Upper lobe of left lung (tissue), 6 donors: ENCODE data around the gene ANKRD10. TPM values are rescaled to one million over a fixed set of nuclear protein-coding genes. Genes with fewer than 3 reads are reported as not detected.
"Not testable (repeated sequence)": the region's sequence is repeated elsewhere in the genome, so short reads cannot be mapped to it uniquely, and the experiment has no call there.

Experiments
- ATAC-seq, 2 donors: fragments of 200-7000 bp; cut with Tn5 transposase; one replicate each; pipeline ENCODE4 v1.9.1; 2022; ENCODE audit warnings: mild to moderate bottlenecking in 2 of 2, moderate library complexity in 2 of 2; ENCODE audit not compliant: low FRiP score in 2 of 2
- DNase-seq, 2 donors: peaks; one replicate each; pipeline ENCODE4 v3.0.0-alpha.2; 2019 to 2020
- H3K27ac ChIP-seq, 4 donors: fragments of 200-600 bp; sonication (generic); one replicate each; pipeline ENCODE4 v1.5.1; 2016 to 2019
- H3K27me3 ChIP-seq, 4 donors: fragments of 200-600 bp; sonication (generic); one replicate each; pipeline ENCODE4 v1.5.1; 2017 to 2019
- H3K36me3 ChIP-seq, 4 donors: fragments of 200-600 bp; sonication (generic); one replicate each; pipeline ENCODE4 v1.5.1; 2016 to 2019
- H3K4me1 ChIP-seq, 4 donors: fragments of 200-600 bp; sonication (generic); one replicate each; pipeline ENCODE4 v1.5.1; 2018 to 2019
- H3K4me3 ChIP-seq, 4 donors: fragments of 200-600 bp; sonication (generic); one replicate each; pipeline ENCODE4 v1.5.1; 2017 to 2019; ENCODE audit warnings: mild to moderate bottlenecking in 2 of 4, moderate library complexity in 1 of 4
- H3K9me3 ChIP-seq, 4 donors: fragments of 200-600 bp; sonication (generic); one replicate each; pipeline ENCODE4 v1.5.1; 2018 to 2019
- CTCF ChIP-seq, 6 experiments: fragments of 450-650 bp in 4 of 6; fragments of 200-600 bp in 2 of 6; sonication (generic) in 2 of 6; IDR thresholded peaks; one replicate each; pipeline ENCODE4 v1.5.1; 2016 to 2019; ENCODE audit warnings: antibody characterized with exemption in 6 of 6
- EP300 ChIP-seq, 4 donors: sonication (generic); formaldehyde crosslinking; IDR thresholded peaks; one replicate each; pipeline ENCODE4 v1.5.1; 2017; ENCODE audit warnings: antibody characterized with exemption in 4 of 4, control low read depth in 2 of 4
- POLR2A ChIP-seq, 4 donors: fragments of 450-650 bp; IDR thresholded peaks; one replicate each; pipeline ENCODE4 v1.5.1; 2016 to 2017; ENCODE audit warnings: antibody characterized with exemption in 4 of 4, mild to moderate bottlenecking in 2 of 4
- POLR2AphosphoS5 ChIP-seq, 2 donors: sonication (generic); formaldehyde crosslinking; IDR thresholded peaks; one replicate each; pipeline ENCODE4 v1.5.1; 2017; ENCODE audit warnings: antibody characterized with exemption in 2 of 2
- WGBS, 2 donors: methylation state at CpG; one replicate each; pipeline ENCODE4 v1.1.5; 2017 to 2018; 5-methylcytosine and 5-hydroxymethylcytosine counted together
- total RNA-seq, 6 donors: library from RNA; depleted of rRNA in 4 of 6; stranded (reverse); fragments of >200 nt in 4 of 6; gene quantifications; one replicate each; pipeline versions ENCODE4 v1.1.0 to v1.2.1, GENCODE V29; 2016 to 2021
- donor health status: DM: no; HTN: no; CAD: no; lungs with moderate emphysema.
- donor health status: DM: no; HTN: yes; CAD: no; lungs with severe emphysema.

Gene ANKRD10
- total RNA-seq, 6 donors from 2014 or later, result 91.4 to 190 (median 107) TPM

- TF ChIP-seq POLR2A (IDR thresholded peaks at IDR 0.05) (no peak), POLR2AphosphoS5 (IDR thresholded peaks at IDR 0.05) (no peak), CTCF (IDR thresholded peaks at IDR 0.05) (no peak), EP300 (IDR thresholded peaks at IDR 0.05) (no peak)
- Histone ChIP-seq H3K36me3 (no peaks in the 10 kb centered on the region), H3K4me3 (no peak overlapping the region), H3K27me3 (no peaks in the 10 kb centered on the region), H3K4me1 (no peaks in the 10 kb centered on the region), H3K9me3 (no peaks in the 10 kb centered on the region), H3K27ac (no peak overlapping the region)
- peak in 1 of 2 donors; percentile 61 for DNase-seq
- WGBS, 2 donors, result 90% methylated on average over 4 to 14 of the region's 14 CpGs
- ATAC-seq, result no peak
These were observed 39.1 kb upstream of the ANKRD10 start for GRCh38 chr13:110953833-110954532.

- 95 to 96% methylated on average over 8 of the region's 12 CpGs for WGBS, 2 donors
- no peak overlapping the region for H3K27ac ChIP-seq
- H3K27me3 ChIP-seq, result no peaks in the 10 kb centered on the region
- ATAC-seq, result no peak
- no peaks in the 10 kb centered on the region for H3K9me3 ChIP-seq
- DNase-seq, result peak in 1 of 2 donors; percentile 30
- TF ChIP-seq POLR2A (IDR thresholded peaks at IDR 0.05) (no peak), POLR2AphosphoS5 (IDR thresholded peaks at IDR 0.05) (no peak), EP300 (IDR thresholded peaks at IDR 0.05) (no peak)
- H3K4me1 ChIP-seq, result no peaks in the 10 kb centered on the region
- no peaks in the 10 kb centered on the region for H3K36me3 ChIP-seq
- no peak overlapping the region for H3K4me3 ChIP-seq
These were observed 38.5 kb upstream of the ANKRD10 start for GRCh38 chr13:110953416-110953815.

- H3K4me3 ChIP-seq, H3K4me1 ChIP-seq, ATAC-seq, H3K9me3 ChIP-seq, H3K27me3 ChIP-seq, DNase-seq, H3K27ac ChIP-seq, H3K36me3 ChIP-seq: not testable (repeated sequence)
- WGBS, 2 donors, result 83 to 85% methylated on average over 5 to 6 of the region's 6 CpGs
These were observed 37.3 kb upstream of the ANKRD10 start for GRCh38 chr13:110952135-110952534.

GRCh38 chr13:110950819-110951570, 36.1 kb upstream of the ANKRD10 start:
- TF ChIP-seq POLR2AphosphoS5 (IDR thresholded peaks at IDR 0.05), result no peak
- no peak for TF ChIP-seq POLR2A (IDR thresholded peaks at IDR 0.05)
- TF ChIP-seq CTCF (IDR thresholded peaks at IDR 0.05), result no peak
- no peak for TF ChIP-seq EP300 (IDR thresholded peaks at IDR 0.05)
- Histone ChIP-seq H3K36me3 (no peaks in the 10 kb centered on the region), H3K4me1 (no peaks in the 10 kb centered on the region), H3K4me3 (no peak overlapping the region), H3K9me3 (no peaks in the 10 kb centered on the region), H3K27ac (no peak overlapping the region), H3K27me3 (no peaks in the 10 kb centered on the region)
- DNase-seq (no peak), ATAC-seq (no peak)
- WGBS, 2 donors, result 76 to 93% methylated on average over 5 to 8 of the region's 8 CpGs

- 84 to 95% methylated on average over 8 of the region's 8 CpGs for WGBS, 2 donors
- Histone ChIP-seq H3K4me3 (no peak overlapping the region), H3K27me3 (no peaks in the 10 kb centered on the region), H3K4me1 (no peaks in the 10 kb centered on the region), H3K9me3 (no peaks in the 10 kb centered on the region), H3K27ac (no peak overlapping the region), H3K36me3 (no peaks in the 10 kb centered on the region)
- DNase-seq, result peak in 1 of 2 donors; percentile 42
- no peak for ATAC-seq
- no peak for TF ChIP-seq CTCF (IDR thresholded peaks at IDR 0.05)
- no peak for TF ChIP-seq POLR2AphosphoS5 (IDR thresholded peaks at IDR 0.05)
- no peak for TF ChIP-seq POLR2A (IDR thresholded peaks at IDR 0.05)
- TF ChIP-seq EP300 (IDR thresholded peaks at IDR 0.05), result no peak
These were observed 35.5 kb upstream of the ANKRD10 start for GRCh38 chr13:110950356-110950755.
